ENCODE measurements around the gene PSMC5.
"Not testable (repeated sequence)": the region's sequence is repeated elsewhere in the genome, so short reads cannot be mapped to it uniquely, and the experiment has no call there.

DNA sequence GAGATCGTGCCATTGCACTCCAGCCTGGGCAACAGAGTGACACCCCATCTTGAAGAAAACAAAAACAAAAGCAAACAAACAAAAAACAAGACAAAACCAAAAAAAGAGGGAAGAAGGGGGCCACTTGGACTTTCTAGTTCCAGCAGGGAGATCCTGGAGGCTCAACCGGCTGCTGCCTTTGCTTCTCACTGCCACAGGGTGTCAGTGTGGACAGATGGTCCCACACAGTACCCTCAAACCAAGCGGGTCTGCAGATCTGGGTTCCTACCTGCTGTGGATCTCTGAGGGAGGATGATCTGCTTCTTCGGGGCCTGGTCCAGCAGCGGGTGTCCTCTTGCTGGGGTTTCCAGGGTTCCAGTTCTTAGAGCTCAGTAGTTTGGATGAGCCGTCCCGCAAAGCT is 39.4 kb downstream of the PSMC5 start:
- not testable (repeated sequence) for TF ChIP-seq CTCF (conservative IDR thresholded peaks at IDR 0.05; ENCODE audit: low read length); EZH2phosphoT487 (IDR thresholded peaks at IDR 0.05; ENCODE audit: borderline replicate concordance, low read depth, low read length)

Measured in OCI-LY7 (cell line).